MM.1S (cell line): ENCODE measurements around the gene WNT2B.

Source experiments
- DNase-seq: peaks from one replicate; pipeline ENCODE4 v3.0.0-alpha.2; 2015
- H2AFZ ChIP-seq: fragments of 300-600 bp; sonication (generic); 2 replicates; pipeline ENCODE4 v1.6.0; 2016; ENCODE audit warnings: antibody characterized with exemption, low read length
- H3F3A ChIP-seq: fragments of 300-600 bp; sonication (generic); 2 replicates; pipeline ENCODE4 v1.6.1; 2016; ENCODE audit warnings: mild to moderate bottlenecking, antibody characterized with exemption, low read length, moderate library complexity, mixed read lengths; ENCODE audit not compliant: insufficient read depth
- H3K27ac ChIP-seq: fragments of 300-600 bp; sonication (generic); 2 replicates; pipeline ENCODE4 v1.5.1; 2016; ENCODE audit warnings: mild to moderate bottlenecking, low read length
- H3K27me3 ChIP-seq: fragments of 300-600 bp; sonication (generic); replicated peaks from 2 replicates; pipeline ENCODE4 v1.6.0; 2016; ENCODE audit warnings: low read length; ENCODE audit not compliant: insufficient read depth
- H3K36me3 ChIP-seq: fragments of 300-600 bp; sonication (generic); replicated peaks from 2 replicates; pipeline ENCODE4 v1.6.1; 2016; ENCODE audit warnings: mild to moderate bottlenecking, low read length, mixed read lengths; ENCODE audit not compliant: insufficient read depth
- H3K4me1 ChIP-seq: fragments of 300-600 bp; sonication (generic); 2 replicates; pipeline ENCODE4 v1.6.1; 2016; ENCODE audit warnings: low read length, mixed read lengths
- H3K4me2 ChIP-seq: fragments of 300-600 bp; sonication (generic); 2 replicates; pipeline ENCODE4 v1.6.0; 2016; ENCODE audit warnings: low read depth, low read length
- H3K4me3 ChIP-seq: fragments of 300-600 bp; sonication (generic); 2 replicates; pipeline ENCODE4 v1.5.1; 2016; ENCODE audit warnings: low read length, mixed read lengths
- H3K79me2 ChIP-seq: fragments of 300-600 bp; sonication (generic); 2 replicates; pipeline ENCODE4 v1.6.1; 2016; ENCODE audit warnings: mixed run types, low read length, mixed read lengths
- H3K9ac ChIP-seq: fragments of 300-600 bp; sonication (generic); 2 replicates; pipeline ENCODE4 v1.6.1; 2016; ENCODE audit warnings: low read length, mixed read lengths
- H3K9me2 ChIP-seq: fragments of 300-600 bp; sonication (generic); replicated peaks from 2 replicates; pipeline ENCODE4 v1.6.1; 2016; ENCODE audit warnings: mild to moderate bottlenecking, low read length, mixed read lengths; ENCODE audit not compliant: insufficient read depth
- H3K9me3 ChIP-seq: fragments of 300-600 bp; sonication (generic); replicated peaks from 2 replicates; pipeline ENCODE4 v1.6.1; 2016; ENCODE audit warnings: mild to moderate bottlenecking, low read length, mixed read lengths; ENCODE audit not compliant: insufficient read depth
- H4K20me1 ChIP-seq: fragments of 300-600 bp; sonication (generic); 2 replicates; pipeline ENCODE4 v1.6.1; 2016; ENCODE audit warnings: mild to moderate bottlenecking, low read length, moderate library complexity, mixed read lengths; ENCODE audit not compliant: insufficient read depth
- CTCF ChIP-seq: fragments of 300-600 bp; sonication (generic); IDR thresholded peaks from 2 replicates; pipeline ENCODE4 v1.5.1; 2016; ENCODE audit warnings: antibody characterized with exemption, low read length, mixed read lengths
- EZH2 ChIP-seq: fragments of 300-600 bp; sonication (generic); optimal IDR thresholded peaks from 2 replicates; pipeline ENCODE3; 2017; ENCODE audit warnings: low read depth, mild to moderate bottlenecking, antibody characterized with exemption, low read length, mixed read lengths
- EZH2phosphoT487 ChIP-seq: fragments of 300-600 bp; sonication (generic); IDR thresholded peaks from 2 replicates; pipeline ENCODE4 v1.6.1; 2018; ENCODE audit warnings: antibody characterized with exemption, low read length

Gene WNT2B

DNA sequence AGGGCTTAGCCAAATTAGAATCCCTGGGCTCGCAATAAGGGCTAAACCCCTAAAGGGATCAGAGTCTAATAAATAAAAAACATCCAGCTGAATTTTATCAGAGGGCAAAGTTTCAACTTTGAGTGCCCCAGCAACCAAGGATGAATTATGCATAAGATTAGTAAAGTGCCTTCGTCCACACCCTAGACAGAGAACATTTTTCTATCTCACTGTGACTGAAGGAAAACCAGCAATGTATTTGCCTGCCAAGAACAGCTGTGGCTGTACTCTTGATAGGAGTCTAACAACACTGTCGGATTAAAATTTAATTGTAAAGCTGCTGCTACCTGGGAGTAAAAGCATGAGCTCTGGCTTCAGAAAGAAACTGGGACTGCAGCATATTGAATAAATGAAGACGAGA is 23.3 kb downstream of the WNT2B start:
- Histone ChIP-seq H3K9me3 (no peaks in the 10 kb centered on the region), H3K4me1 (no peaks in the 10 kb centered on the region), H3K27me3 (no peaks in the 10 kb centered on the region), H3K27ac (no peak overlapping the region), H3K36me3 (no peaks in the 10 kb centered on the region), H3F3A (no peaks in the 10 kb centered on the region), H3K9me2 (no peaks in the 10 kb centered on the region), H4K20me1 (no peaks in the 10 kb centered on the region), H3K4me2 (no peak overlapping the region), H2AFZ (no peak overlapping the region), H3K4me3 (no peak overlapping the region), H3K79me2 (no peaks in the 10 kb centered on the region), H3K9ac (no peak overlapping the region)
- TF ChIP-seq EZH2 (no peak), EZH2phosphoT487 (no peak), CTCF (no peak)
- no peak for DNase-seq

DNA sequence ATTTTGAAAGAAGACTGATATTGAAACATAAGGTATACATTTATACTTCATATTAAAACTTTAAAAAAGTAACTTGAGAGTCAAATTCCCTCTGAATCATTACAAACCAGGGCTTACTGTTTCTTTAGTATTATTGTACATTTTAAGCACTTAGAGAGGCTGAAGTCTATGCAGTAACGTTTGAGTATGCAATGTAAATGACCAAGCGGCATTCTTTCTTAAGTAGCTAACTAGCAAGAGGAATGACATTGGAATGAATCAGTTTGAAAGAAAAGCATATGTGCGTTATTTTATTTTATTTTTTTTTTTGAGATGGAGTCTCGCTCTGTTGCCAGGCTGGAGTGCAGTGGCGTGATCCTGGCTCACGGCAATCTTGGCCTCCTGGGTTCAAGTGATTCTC is 24.3 kb downstream of the WNT2B start:
- Histone ChIP-seq H3K27me3 (no peaks in the 10 kb centered on the region), H3K4me1 (no peaks in the 10 kb centered on the region), H3K9me3 (no peaks in the 10 kb centered on the region), H3K36me3 (no peaks in the 10 kb centered on the region), H3K4me3 (no peak overlapping the region), H3K27ac (no peak overlapping the region), H3F3A (no peaks in the 10 kb centered on the region), H4K20me1 (no peaks in the 10 kb centered on the region), H3K9ac (no peak overlapping the region), H3K9me2 (no peaks in the 10 kb centered on the region), H3K4me2 (no peak overlapping the region), H3K79me2 (no peaks in the 10 kb centered on the region), H2AFZ (no peak overlapping the region)
- TF ChIP-seq EZH2 (no peak), CTCF (no peak), EZH2phosphoT487 (no peak)
- DNase-seq: no peak

- Histone ChIP-seq H3K79me2 (no peaks in the 10 kb centered on the region), H3K4me2 (no peak overlapping the region), H4K20me1 (no peaks in the 10 kb centered on the region), H3K9me3 (no peaks in the 10 kb centered on the region), H3K27me3 (no peaks in the 10 kb centered on the region), H3K4me1 (no peaks in the 10 kb centered on the region), H3K9ac (no peak overlapping the region), H2AFZ (no peak overlapping the region), H3K9me2 (no peaks in the 10 kb centered on the region), H3F3A (no peaks in the 10 kb centered on the region), H3K27ac (no peak overlapping the region), H3K4me3 (no peak overlapping the region), H3K36me3 (no peaks in the 10 kb centered on the region)
- no peak for DNase-seq
- TF ChIP-seq EZH2 (no peak), CTCF (no peak), EZH2phosphoT487 (no peak)
These were observed 27.8 kb downstream of the WNT2B start for GRCh38 chr1:112536561-112536960.
